Eye (tissue), 1 donor: ENCODE measurements around the gene GRIA4.
"Not testable (repeated sequence)": the region's sequence is repeated elsewhere in the genome, so short reads cannot be mapped to it uniquely, and the experiment has no call there.

Source experiments
- DNase-seq: peaks from one replicate; pipeline ENCODE4 v3.0.0-alpha.2; 2015

The GRIA4 gene

GRCh38 chr11:105929084-105929955, 319.4 kb downstream of the GRIA4 start:
- peak; percentile 56 for DNase-seq

GRCh38 chr11:105933695-105934094, 323.8 kb downstream of the GRIA4 start:
- DNase-seq = no peak

GRCh38 chr11:105935791-105936190, 325.9 kb downstream of the GRIA4 start:
- DNase-seq = no peak

DNA sequence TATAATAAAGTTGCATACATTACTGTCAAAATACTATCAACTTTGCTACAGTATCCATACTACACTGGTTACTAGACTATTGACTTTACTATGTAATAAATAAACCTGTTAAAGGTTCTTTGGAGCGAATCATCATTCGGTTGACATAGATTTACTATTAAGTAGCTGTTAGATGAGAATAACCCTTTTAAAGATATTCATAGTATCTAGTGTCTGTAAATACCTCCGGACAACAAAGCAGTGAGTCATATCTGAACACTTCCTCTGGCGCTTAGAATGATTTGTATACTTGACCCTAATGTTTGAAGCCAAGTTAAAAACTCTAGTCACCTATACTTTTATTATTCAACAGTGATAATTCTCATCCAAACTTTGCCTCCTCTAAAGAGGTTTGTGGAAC, 327.5 kb downstream of the GRIA4 start:
- no peak for DNase-seq

GRCh38 chr11:105937738-105938137, 327.9 kb downstream of the GRIA4 start:
- DNase-seq = no peak

- DNase-seq = no peak
These were observed 333.0 kb downstream of the GRIA4 start for GRCh38 chr11:105942921-105943320.

DNA sequence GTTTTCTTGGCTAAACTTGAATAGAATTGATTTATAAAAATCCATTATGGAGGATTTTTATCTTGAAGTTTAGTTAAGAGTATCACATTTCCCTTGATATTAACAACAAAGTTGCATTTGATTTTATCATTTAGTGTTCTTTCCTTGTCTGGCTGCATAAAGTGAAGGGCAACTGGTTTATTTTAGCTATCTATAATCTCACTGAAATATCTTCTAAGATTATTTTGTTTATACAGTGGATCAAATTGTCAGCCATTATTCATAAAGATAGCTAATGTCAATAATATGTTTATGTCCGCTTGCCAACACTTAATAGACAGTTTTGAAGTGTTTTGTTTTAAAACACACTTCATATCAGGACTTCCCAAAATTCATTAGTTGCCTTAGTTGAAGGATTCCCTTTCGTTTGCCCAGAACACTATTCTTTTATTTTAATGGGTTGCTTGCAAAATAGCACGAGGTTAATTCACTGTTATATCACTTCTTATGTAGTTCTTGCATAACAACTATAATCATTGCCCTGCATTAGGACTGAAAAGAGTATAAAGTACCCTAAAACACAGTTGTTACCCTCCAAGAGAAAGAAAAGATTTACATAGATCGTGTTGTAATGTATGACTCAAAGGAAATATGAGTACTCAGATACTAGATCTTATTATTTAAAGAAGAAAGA, 339.2 kb downstream of the GRIA4 start:
- DNase-seq = no peak

GRCh38 chr11:105953886-105954285, 344.0 kb downstream of the GRIA4 start:
- peak; percentile 56 for DNase-seq

- DNase-seq = peak; percentile 25
These were observed 350.7 kb downstream of the GRIA4 start for GRCh38 chr11:105960252-105961245.

DNA sequence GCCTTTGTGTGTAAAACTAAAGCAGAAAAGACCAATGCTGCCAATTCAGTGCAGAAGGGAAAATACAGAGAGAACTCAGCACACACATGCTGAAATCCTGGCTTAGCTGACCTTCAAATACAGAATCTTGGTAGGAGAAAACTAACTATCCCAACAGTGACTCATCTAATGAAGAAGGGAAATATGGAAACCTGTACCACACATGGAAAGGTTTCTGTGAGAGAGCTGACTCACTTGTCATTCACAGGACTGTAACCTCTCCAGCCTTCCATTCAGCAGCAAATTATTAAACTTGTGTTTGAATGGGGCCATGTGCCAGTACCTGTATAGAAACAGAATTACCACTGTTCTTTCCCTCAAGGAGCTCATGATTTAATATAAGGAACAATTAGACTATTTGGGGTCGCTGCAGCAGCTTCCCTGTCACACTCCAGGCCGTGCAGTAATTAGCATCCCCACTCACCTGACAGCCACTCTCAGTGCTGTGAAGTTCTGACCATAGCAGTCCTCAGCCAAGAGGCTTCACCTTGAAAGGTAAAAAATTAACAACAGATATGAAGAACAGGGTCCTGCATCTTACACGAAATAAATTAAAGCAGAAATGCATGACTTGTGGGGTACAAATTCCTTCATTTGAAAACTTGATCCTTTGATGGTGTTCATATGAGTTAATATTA, 358.3 kb downstream of the GRIA4 start:
- no peak for DNase-seq

GRCh38 chr11:105969756-105970155, 359.9 kb downstream of the GRIA4 start:
- DNase-seq = no peak

DNA sequence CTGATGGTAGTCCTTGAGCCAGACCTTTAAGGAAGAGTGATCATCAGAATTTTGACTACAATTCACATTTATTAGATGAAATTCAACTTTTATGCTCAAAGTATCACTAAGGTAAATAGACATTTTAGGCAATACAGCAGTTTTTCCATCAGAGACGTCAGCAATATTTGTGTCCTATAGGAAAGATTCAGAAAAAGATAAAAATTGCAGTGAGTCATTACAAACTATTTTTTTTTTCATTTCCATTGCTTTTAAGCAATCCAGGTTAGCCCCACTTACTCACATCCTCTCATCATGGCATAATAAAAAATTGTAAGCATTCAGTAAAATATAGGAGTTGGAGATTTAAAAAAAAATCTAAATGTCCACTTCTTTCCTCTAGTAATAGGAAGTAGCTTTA, 365.3 kb downstream of the GRIA4 start:
- DNase-seq = no peak

DNA sequence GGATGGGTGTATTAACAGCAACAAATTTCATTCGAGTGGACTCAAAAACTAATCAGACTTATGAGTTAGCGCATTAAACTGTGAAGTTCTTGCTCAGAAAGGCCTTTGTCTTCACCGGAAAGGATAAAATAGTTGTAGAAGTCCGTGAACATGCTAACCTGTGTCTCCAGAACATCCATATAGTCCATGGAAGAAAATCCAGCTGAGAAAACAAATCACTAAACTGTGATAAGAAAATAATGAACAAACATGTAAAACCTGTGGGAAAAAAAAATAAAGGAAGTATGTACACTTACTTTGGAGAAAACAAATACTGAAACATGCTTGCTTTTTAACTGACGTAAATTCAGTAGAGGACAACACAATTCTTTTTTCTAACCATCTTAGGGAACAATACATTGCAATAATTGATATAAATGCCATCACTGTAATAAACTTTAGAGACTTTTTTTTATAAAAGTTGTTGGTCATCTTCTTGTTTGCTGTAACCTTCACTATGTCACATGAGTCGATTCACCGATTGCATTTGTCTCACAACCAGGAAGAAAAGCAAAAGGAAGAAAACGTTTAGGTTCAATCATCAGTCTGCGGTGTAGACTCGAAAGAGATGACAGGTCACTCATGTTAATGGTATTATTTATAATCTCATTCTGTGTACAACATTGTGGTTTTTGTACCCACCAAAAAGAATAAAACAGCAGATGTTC, 370.3 kb downstream of the GRIA4 start:
- no peak for DNase-seq

DNA sequence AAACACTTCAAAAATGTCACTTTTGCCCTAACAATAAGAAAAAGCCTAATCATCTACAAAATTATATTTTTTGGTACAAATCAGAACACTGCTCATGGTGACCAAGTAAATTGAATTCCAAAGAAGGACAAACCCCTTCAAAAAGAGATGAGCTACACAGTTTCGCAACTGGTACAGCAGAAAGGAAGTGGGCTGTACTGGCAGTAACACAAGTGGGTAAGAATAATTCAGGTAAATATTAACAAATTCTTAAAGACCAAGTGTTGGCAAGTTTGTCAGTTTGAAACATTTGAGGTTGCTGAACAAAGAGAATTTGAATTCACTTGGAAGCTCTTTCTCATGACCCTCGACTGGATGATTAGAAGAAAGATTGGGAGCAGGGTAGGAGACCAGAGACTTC, 376.7 kb downstream of the GRIA4 start:
- DNase-seq = no peak

GRCh38 chr11:105988197-105988596, 378.3 kb downstream of the GRIA4 start:
- DNase-seq = no peak

DNA sequence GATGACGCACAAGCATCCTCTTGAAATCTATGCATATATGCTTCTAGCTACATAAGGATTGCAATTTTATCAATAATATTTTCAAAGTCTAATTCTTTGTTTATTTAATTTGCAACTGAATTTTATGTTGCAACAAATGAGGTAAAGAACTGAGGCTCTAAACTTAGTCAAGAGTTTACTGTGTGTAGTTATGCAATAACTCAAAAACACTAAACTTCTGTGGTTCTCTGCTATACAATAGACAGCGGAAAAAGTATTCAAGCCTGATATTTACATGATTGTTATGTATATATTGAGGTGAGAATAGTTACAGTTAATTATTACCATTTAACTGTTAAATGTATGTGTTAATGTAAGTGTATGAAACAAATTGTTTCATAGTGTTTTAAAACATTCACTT, 379.3 kb downstream of the GRIA4 start:
- no peak for DNase-seq

DNA sequence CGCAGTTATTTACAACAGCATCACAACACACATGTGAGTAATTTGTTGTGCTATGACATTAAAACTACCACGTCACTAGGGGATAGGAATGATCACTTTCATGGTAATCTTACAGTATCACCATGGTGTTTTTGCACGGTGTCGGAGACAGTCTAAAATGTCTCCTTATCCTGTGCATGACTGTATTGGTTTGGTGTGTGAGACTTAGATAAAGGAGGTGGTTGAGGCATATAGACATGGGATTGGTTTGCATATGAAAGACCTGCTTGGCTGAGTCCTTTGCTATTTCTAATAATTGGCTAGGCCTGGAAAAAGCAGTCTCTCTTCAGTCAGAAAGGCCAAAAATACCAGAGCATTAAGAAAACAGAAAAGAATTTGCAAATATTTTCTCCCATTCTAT, 382.0 kb downstream of the GRIA4 start:
- DNase-seq = no peak

- DNase-seq = no peak
These were observed 391.6 kb downstream of the GRIA4 start for GRCh38 chr11:106001304-106002012.

DNA sequence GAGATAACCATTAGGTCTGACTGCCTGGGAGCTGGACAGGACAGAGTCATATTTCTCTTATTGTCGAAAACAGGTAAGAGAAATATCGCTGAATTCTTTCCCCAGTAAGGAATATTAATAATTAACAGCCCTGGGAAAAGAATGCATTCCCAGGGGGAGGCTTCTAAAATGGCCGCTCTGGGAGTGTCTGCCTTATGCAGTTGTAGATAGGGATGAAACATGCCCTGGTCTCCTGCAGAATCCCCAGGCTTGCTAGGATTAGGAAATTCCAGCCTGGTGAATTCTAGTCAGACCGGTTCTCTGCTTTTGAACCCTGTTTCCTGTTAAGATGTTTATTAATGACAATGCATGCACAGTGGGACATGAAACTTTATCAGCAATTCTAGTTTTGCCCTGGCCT, 393.2 kb downstream of the GRIA4 start:
- not testable (repeated sequence) for DNase-seq

GRCh38 chr11:106011481-106011880, 401.6 kb downstream of the GRIA4 start:
- no peak for DNase-seq

- DNase-seq = peak; percentile 84
These were observed 402.9 kb downstream of the GRIA4 start for GRCh38 chr11:106012744-106013143.
